PC-9 (cell line): ENCODE results near the gene HMGN2.

ENCODE experiments used
- CTCF ChIP-seq: fragments of 200-600 bp; sonication (generic); conservative IDR thresholded peaks from 2 replicates; pipeline ENCODE4 v1.6.1; 2017; ENCODE audit warnings: mixed run types, antibody characterized with exemption, mild to moderate bottlenecking, moderate library complexity
- EZH2 ChIP-seq: fragments of 200-600 bp; sonication (generic); IDR thresholded peaks from 2 replicates; pipeline ENCODE4 v1.8.0; 2017; ENCODE audit warnings: antibody characterized with exemption, low read depth

DNA sequence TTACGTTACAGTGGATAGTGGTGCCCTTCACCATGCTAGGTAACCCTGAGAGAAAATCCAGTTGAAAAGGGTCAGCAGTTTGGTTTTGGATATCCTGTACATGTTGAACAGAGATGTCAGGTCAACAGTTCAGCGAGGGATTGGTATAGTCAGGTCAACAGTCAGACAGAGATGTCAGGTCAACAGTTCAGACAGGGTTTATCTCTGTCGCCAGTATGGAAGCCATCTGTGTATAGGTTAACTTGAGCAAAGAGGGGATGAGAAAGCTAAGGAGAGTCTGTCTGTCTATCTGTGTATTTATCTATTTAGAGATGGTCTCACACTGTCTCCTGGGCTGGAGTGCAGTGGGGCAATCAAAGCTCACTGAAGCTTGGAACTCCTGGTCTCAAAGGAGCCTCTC is 22.4 kb upstream of the HMGN2 start:
- no peak for TF ChIP-seq CTCF
- TF ChIP-seq EZH2: no peak
